GM12864 (cell line): Measurements from ENCODE around the gene CDC6.
"Not testable (repeated sequence)": the region's sequence is repeated elsewhere in the genome, so short reads cannot be mapped to it uniquely, and the experiment has no call there.

ENCODE experiments used
- DNase-seq: peaks from one replicate; pipeline ENCODE4 v3.0.0-alpha.2; 2011; ENCODE audit warnings: low read depth
- H3K4me3 ChIP-seq: 2 replicates; pipeline ENCODE4 v1.5.1; 2011; ENCODE audit warnings: mild to moderate bottlenecking, low read depth, low read length, control low read depth
- CTCF ChIP-seq: IDR thresholded peaks from 2 replicates; pipeline ENCODE4 v1.5.1; 2011; ENCODE audit warnings: low read depth, mild to moderate bottlenecking, moderate library complexity, low read length, control low read depth, inconsistent platforms; ENCODE audit errors: missing control alignments

The CDC6 gene

GRCh38 chr17:40297511-40297910 lies 9.8 kb downstream of the CDC6 start:
- DNase-seq: no peak
- no peak overlapping the region for H3K4me3 ChIP-seq
- TF ChIP-seq CTCF: no peak

DNA sequence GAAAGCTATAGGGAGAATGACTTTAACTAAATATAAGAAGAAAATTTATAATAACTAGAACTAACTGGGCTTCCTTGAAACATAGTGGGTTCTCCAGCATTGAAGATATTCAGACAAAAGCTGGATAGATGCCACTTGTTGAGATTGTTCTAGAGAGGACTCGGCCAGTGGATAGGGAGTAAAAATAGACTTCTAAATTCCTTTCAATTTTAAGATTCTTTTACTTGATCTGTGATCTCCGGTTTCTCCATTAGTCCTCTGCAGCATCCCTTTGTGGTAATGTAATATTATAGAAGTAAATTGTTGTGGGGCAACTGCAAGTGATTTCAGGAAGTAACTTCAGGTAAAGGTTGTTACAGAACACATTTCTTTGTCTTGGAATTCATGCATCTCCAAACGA lies 11.0 kb downstream of the CDC6 start:
- no peak for TF ChIP-seq CTCF
- no peak for DNase-seq
- no peak overlapping the region for H3K4me3 ChIP-seq

GRCh38 chr17:40299159-40299757 lies 11.6 kb downstream of the CDC6 start:
- not testable (repeated sequence) for H3K4me3 ChIP-seq, DNase-seq

- DNase-seq: no peak
- no peak overlapping the region for H3K4me3 ChIP-seq
- no peak for TF ChIP-seq CTCF
Observed at GRCh38 chr17:40301315-40301714, 13.6 kb downstream of the CDC6 start.

DNA sequence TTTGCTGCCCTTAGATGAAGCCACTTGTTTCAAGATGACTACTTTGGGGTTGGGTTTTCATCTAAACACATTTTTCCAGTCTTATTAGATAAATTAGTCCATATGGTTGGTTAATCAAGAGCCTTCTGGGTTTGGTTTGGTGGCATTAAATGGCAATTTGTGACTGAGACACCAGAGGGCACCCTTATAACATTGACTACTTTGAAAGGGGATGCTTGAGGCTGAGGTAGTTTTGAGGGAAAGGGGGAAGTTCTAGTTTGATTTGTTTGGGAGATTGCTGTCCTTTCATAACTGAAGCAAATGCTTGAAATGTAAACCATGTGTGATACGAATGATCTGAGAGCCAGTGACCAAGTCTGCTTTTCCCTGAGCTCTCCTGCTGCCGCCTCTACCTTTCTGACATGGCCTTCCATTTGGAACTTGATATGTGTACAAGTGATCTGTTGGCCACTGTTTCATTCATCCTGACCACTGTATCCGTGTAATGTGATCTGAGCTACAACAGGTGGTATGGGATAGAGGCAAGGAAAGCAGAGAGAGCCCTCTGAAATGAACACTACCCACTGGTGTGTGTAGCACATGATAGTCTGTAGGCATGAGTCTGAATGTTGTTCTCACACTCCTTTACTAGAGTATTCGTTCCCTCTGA lies 15.5 kb downstream of the CDC6 start:
- no peak for DNase-seq

GRCh38 chr17:40303708-40304551 lies 16.3 kb downstream of the CDC6 start:
- TF ChIP-seq CTCF: no peak
- DNase-seq: no peak

More for the DNA sequence above, 15.5 kb downstream of the CDC6 start:
- no peak overlapping the region for H3K4me3 ChIP-seq
- TF ChIP-seq CTCF: peak; percentile 58

GRCh38 chr17:40304552-40304863 lies 16.8 kb downstream of the CDC6 start:
- DNase-seq, H3K4me3 ChIP-seq: not testable (repeated sequence)

More at GRCh38 chr17:40303708-40304551, 16.3 kb downstream of the CDC6 start:
- H3K4me3 ChIP-seq: no peak overlapping the region

DNA sequence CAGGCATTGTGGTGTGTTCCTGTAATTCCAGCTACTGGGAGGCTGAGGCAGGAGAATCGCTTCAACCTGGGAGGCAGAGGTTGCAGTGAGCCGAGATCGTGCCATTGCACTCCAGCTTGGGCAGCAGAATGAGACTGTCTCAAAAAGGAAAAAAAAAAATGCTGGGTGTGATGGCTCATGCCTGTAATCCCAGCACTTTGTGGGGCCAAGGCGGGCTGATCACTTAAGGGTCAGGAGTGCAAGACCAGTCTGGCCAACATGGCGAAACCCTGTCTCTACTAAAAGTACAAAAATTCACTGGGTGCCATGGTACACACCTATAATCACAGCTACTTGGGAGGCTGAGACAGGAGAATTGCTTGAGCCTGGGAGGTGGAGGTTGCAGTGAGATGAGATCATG lies 17.2 kb downstream of the CDC6 start:
- not testable (repeated sequence) for H3K4me3 ChIP-seq, DNase-seq
